Spleen (tissue), 13 donors: Measurements from ENCODE around the gene MRPS31. TPM values are rescaled to one million over a fixed set of nuclear protein-coding genes. Genes with fewer than 3 reads are reported as not detected.

Experiments used
- DNase-seq: peaks from one replicate; pipeline ENCODE4 v3.0.0-alpha.2; 2020
- H3K27ac ChIP-seq, 8 donors: fragments of 200-600 bp; sonication (generic) in 7 of 8; 1 replicate in 4 of 8; 2 replicates in 4 of 8; pipeline versions ENCODE4 v1.5.0 to v1.8.0; 2016 to 2021; ENCODE audit warnings: inconsistent platforms in 4 of 8, mild to moderate bottlenecking in 4 of 8, moderate library complexity in 1 of 8
- H3K27me3 ChIP-seq, 7 donors: fragments of 200-600 bp; sonication (generic) in 6 of 7; replicated peaks in 1 of 7; 1 replicate in 4 of 7; 2 replicates in 3 of 7; pipeline versions ENCODE4 v1.5.0 to v1.8.0; 2016 to 2021; ENCODE audit warnings: inconsistent platforms in 3 of 7, mild to moderate bottlenecking in 1 of 7
- H3K36me3 ChIP-seq, 6 donors: fragments of 200-600 bp; sonication (generic) in 5 of 6; 1 replicate in 4 of 6; 2 replicates in 2 of 6; pipeline versions ENCODE4 v1.5.0 to v1.8.0; 2016 to 2021; ENCODE audit warnings: inconsistent platforms in 2 of 6
- H3K4me1 ChIP-seq, 6 donors: fragments of 200-600 bp; sonication (generic) in 5 of 6; 1 replicate in 3 of 6; 2 replicates in 3 of 6; pipeline versions ENCODE4 v1.5.0 to v1.8.0; 2016 to 2021; ENCODE audit warnings: inconsistent platforms in 3 of 6
- H3K4me3 ChIP-seq, 8 donors: fragments of 200-600 bp; sonication (generic) in 7 of 8; 1 replicate in 4 of 8; 2 replicates in 4 of 8; pipeline versions ENCODE4 v1.5.0 to v1.8.0; 2016 to 2021; ENCODE audit warnings: inconsistent platforms in 4 of 8, mild to moderate bottlenecking in 4 of 8, moderate library complexity in 2 of 8
- H3K9me3 ChIP-seq, 8 donors: fragments of 200-600 bp; sonication (generic) in 7 of 8; 1 replicate in 4 of 8; 2 replicates in 4 of 8; pipeline versions ENCODE4 v1.5.0 to v1.8.0; 2016 to 2021; ENCODE audit warnings: inconsistent platforms in 4 of 8
- POLR2A ChIP-seq, 3 donors: fragments of 450-650 bp; IDR thresholded peaks; one replicate each; pipeline ENCODE4 v1.5.1; 2017; ENCODE audit warnings: antibody characterized with exemption in 3 of 3, mild to moderate bottlenecking in 1 of 3
- POLR2AphosphoS5 ChIP-seq, 3 donors: sonication (generic); formaldehyde crosslinking; IDR thresholded peaks; one replicate each; pipeline ENCODE4 v1.5.1; 2017; ENCODE audit warnings: antibody characterized with exemption in 3 of 3
- WGBS, 5 donors: extraction: QIAGEN DNeasy Blood & Tissue Kit in 3 of 5; methylation state at CpG; one replicate each; pipeline versions ENCODE4 v1.1.5 to v1.1.7; 2013 to 2018; 5-methylcytosine and 5-hydroxymethylcytosine counted together
- intact Hi-C: fragments of 100-400 bp; cut with DNase I; formaldehyde crosslinking; loops from one replicate; pipeline ENCODE4 v1.15.0; 2023; ENCODE audit warnings: low total_unique reads
- long read RNA-seq, 2 donors: transcript quantifications; one replicate each; lab custom pipeline, GENCODE V29; 2026
- polyA plus RNA-seq, 3 donors: library from polyadenylated mRNA; stranded (reverse); fragments of 200-250 nt; gene quantifications; one replicate each; pipeline ENCODE4 v1.2.1, GENCODE V29; 2013
- total RNA-seq, 7 donors: library from RNA; depleted of rRNA in 3 of 7; stranded (reverse); fragments of >200 nt in 3 of 7; fragmentation: NEBNext Ultra II Directional in 4 of 7; extraction: Animal tissue kit (Norgen Biotek cat#: 25700) in 4 of 7; gene quantifications; one replicate each; pipeline versions ENCODE4 v1.1.0 to v1.2.1, GENCODE V29; 2016 to 2021
- TF ChIP-seq, protein P1 (sequence below), 11 experiments: fragments of 200-600 bp in 7 of 11; fragments of 450-650 bp in 4 of 11; sonication (generic) in 4 of 11; IDR thresholded peaks in 8 of 11; conservative IDR thresholded peaks in 3 of 11; 1 replicate in 7 of 11; 2 replicates in 4 of 11; pipeline versions ENCODE4 v1.4.0 to v1.8.0; 2016 to 2021; ENCODE audit warnings: antibody characterized with exemption in 11 of 11, inconsistent platforms in 4 of 11, mild to moderate bottlenecking in 1 of 11
- donor health status: healthy with polysubstance abuse.
- donor health status: DM: no; HTN: no; CAD: no; lungs with moderate emphysema.
- donor health status: DM: no; HTN: no; CAD: no.
- donor health status: Bipolar disorder and iron deficiency.
- donor health status: healthy.
- donor health status: DM: no; HTN: no; CAD: no.
- donor health status: DM: yes; HTN: yes; CAD: no.

MRPS31 gene
- total RNA-seq (10 to 100 TPM; 16.8 to 32.2 (median 25.1) TPM), polyA plus RNA-seq (10 to 100 TPM; 31.0 to 33.2 (median 32.5) TPM)
- long read RNA-seq, donor 1, transcript MRPS31-201 (7 exons, 1,462 nt): major isoform, 10 of 13 reads
- long read RNA-seq, donor 1, partial matches to known transcripts: 0 of 13 reads
- long read RNA-seq, donor 1, other reads (novel, unspliced or antisense): 0 of 13 reads
- long read RNA-seq, donor 2, transcript MRPS31-201 (7 exons, 1,462 nt): major isoform, 6 of 7 reads
- long read RNA-seq, donor 2, partial matches to known transcripts: 0 of 7 reads
- long read RNA-seq, donor 2, other reads (novel, unspliced or antisense): 0 of 7 reads

DNA sequence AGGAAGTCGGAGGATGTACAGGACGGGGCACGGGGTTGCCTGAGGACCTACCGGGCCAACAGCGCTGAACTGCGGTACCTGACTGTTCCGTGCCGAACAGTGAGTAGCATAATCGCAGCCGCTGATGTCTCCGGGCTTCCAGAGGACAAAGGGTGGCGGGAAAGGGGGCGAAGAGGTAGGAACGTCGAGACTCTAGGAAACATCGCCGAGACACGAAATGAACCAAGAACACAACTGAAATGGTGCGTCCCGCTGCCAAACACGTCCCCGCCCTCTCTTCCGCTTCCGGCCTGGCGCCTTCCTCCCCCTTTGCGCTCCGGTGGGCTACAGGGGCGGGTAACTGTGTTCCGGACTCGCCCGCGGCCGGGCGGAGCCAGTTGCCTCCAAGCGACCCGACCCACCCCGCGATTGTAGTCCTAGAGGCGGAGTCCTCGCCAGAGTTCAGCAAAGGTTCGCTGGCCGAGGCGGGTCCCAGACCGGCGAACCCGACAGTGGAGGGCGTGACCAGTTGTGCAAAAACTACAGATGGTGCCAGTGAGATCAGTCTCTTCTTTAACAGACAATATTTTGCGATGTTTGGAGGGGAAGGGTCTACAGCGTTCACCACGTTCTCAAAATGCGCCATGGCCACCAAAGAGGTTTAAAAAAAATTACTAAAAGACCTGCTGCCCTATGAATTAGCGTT, at the start of gene MRPS31:
MRPS31 (minus strand) TSS at position 257 of the 685 bp plus-strand sequence; CDS start at position 203, 54 bp downstream.
- H3K27me3 ChIP-seq: no peaks in the 10 kb centered on the region
- peak within 1 kb of the TSS; percentile 76 to 93 (median 90) for H3K27ac ChIP-seq
- DNase-seq: peak; percentile 99
- TF ChIP-seq POLR2AphosphoS5 (IDR thresholded peaks at IDR 0.05) (peak; percentile 95 to 97 (median 97)), POLR2A (IDR thresholded peaks at IDR 0.05) (peak in 2 of 3 donors; percentile 22 to 94)
- TF ChIP-seq, protein P1, sequence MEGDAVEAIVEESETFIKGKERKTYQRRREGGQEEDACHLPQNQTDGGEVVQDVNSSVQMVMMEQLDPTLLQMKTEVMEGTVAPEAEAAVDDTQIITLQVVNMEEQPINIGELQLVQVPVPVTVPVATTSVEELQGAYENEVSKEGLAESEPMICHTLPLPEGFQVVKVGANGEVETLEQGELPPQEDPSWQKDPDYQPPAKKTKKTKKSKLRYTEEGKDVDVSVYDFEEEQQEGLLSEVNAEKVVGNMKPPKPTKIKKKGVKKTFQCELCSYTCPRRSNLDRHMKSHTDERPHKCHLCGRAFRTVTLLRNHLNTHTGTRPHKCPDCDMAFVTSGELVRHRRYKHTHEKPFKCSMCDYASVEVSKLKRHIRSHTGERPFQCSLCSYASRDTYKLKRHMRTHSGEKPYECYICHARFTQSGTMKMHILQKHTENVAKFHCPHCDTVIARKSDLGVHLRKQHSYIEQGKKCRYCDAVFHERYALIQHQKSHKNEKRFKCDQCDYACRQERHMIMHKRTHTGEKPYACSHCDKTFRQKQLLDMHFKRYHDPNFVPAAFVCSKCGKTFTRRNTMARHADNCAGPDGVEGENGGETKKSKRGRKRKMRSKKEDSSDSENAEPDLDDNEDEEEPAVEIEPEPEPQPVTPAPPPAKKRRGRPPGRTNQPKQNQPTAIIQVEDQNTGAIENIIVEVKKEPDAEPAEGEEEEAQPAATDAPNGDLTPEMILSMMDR (IDR thresholded peaks at IDR 0.05 in 8 of 11, conservative IDR thresholded peaks at IDR 0.05 in 3 of 11): peak in 4 of 11 experiments; percentile 15 to 35 (median 26)
- whole genome bisulfite sequencing, 5 donors: 0 to 1% (median 0%) methylated on average over 45 to 52 of the region's 52 CpGs
- intact Hi-C loops: no loop called here
- H3K4me3 ChIP-seq: peak within 1 kb of the TSS; percentile 64 to 92 (median 77)
- peaks cover 0 to 26% (median 8%) of the 10 kb centered on the region in 6 donors for H3K4me1 ChIP-seq
- H3K9me3 ChIP-seq: no peaks in the 10 kb centered on the region
- H3K36me3 ChIP-seq: peaks cover 0 to 10% (median 6%) of the 10 kb centered on the region in 6 donors

DNA sequence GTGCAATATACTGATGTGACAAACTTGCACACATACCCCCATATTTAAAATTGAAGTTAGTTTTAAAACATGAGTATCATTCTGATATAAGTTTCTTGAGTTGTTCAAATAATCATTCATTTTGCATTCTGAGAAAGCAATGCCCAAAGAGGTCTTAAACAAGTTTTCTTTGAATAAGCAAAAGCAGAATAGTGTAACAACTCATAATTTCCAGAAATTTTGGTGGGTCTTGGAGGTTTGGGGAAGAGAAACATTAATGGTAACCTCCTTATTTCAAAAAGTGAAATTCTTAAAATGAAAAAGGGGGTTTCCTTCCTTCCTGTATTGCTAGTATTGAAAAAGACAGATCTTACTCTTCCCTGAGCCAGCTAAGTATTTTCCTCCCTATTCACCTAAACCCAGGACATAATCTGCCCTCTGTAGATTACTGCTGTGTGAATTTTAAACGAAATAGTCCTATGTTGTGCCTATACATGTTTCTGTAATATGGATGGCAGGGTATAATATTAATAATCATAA, 48.9 kb upstream of the MRPS31 start:
- intact Hi-C loops: no loop called here
- TF ChIP-seq, protein P1 (IDR thresholded peaks at IDR 0.05 in 8 of 11, conservative IDR thresholded peaks at IDR 0.05 in 3 of 11): no peak
- TF ChIP-seq POLR2A (IDR thresholded peaks at IDR 0.05) (no peak), POLR2AphosphoS5 (IDR thresholded peaks at IDR 0.05) (no peak)
- Histone ChIP-seq H3K4me3 (no peak overlapping the region), H3K4me1 (no peaks in the 10 kb centered on the region), H3K36me3 (peaks cover 0 to 10% (median 0%) of the 10 kb centered on the region in 6 donors), H3K27ac (no peak overlapping the region), H3K27me3 (no peaks in the 10 kb centered on the region), H3K9me3 (peaks cover 0 to 20% (median 11%) of the 10 kb centered on the region in 8 donors)
- WGBS, 5 donors: 60 to 93% (median 70%) methylated on average over 1 of the region's 1 CpG
- no peak for DNase-seq

DNA sequence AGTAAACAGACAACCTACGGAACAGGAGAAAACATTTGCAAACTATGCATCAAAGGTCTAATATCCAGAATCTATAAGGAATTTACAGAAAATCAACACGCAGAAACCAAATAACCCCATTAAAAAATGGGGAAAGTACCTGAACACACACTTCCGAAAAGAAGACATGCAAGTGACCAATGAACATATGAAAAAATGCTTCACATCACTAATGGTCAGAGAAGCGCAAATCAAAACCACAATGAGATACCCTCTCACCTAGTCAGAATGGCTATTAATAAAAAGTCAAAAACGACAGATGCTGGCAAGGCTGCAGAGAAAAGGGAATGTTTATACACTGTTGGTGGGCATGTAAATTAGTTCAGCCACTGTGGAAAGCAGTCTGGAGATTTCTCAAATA, 47.9 kb upstream of the MRPS31 start:
- WGBS, 5 donors: 78 to 92% (median 85%) methylated on average over 5 of the region's 5 CpGs
- peaks cover 0 to 18% (median under 1%) of the 10 kb centered on the region in 6 donors for H3K36me3 ChIP-seq
- no peak overlapping the region for H3K4me3 ChIP-seq
- no peak overlapping the region for H3K27ac ChIP-seq
- no peak for DNase-seq
- no peak for TF ChIP-seq POLR2A (IDR thresholded peaks at IDR 0.05)
- no peak for TF ChIP-seq POLR2AphosphoS5 (IDR thresholded peaks at IDR 0.05)
- TF ChIP-seq, protein P1 (IDR thresholded peaks at IDR 0.05 in 8 of 11, conservative IDR thresholded peaks at IDR 0.05 in 3 of 11): no peak
- no peaks in the 10 kb centered on the region for H3K4me1 ChIP-seq
- intact Hi-C loops: no loop called here
- no peaks in the 10 kb centered on the region for H3K27me3 ChIP-seq
- peaks cover 0 to 20% (median 11%) of the 10 kb centered on the region in 8 donors for H3K9me3 ChIP-seq
